ENCODE measurements around the gene PKDCC. TPM values are rescaled to one million over a fixed set of nuclear protein-coding genes. Genes with fewer than 3 reads are reported as not detected.
"Not testable (repeated sequence)": the region's sequence is repeated elsewhere in the genome, so short reads cannot be mapped to it uniquely, and the experiment has no call there.

Gene PKDCC
- total and polyA plus RNA-seq, 3 donors from 2014 or later = 86.0 to 122 (median 121) TPM

- H3K9me3 ChIP-seq = no peaks in the 10 kb centered on the region
- H3K36me3 ChIP-seq (ENCODE audit: low read depth, missing control alignments) = no peaks in the 10 kb centered on the region
- WGBS, 2 donors = 90 to 93% methylated on average over 2 of the region's 2 CpGs
- no peak overlapping the region for H3K27ac ChIP-seq
- no peaks in the 10 kb centered on the region for H3K27me3 ChIP-seq
- intact Hi-C loops (cut with DNase I; ENCODE audit: low total_unique reads) = no loop called here
- H3K4me3 ChIP-seq = no peak overlapping the region
- DNase-seq = no peak
- peaks cover 17% of the 10 kb centered on the region for H3K4me1 ChIP-seq
- no peak for TF ChIP-seq CTCF (IDR thresholded peaks at IDR 0.05)
- TF ChIP-seq POLR2A (IDR thresholded peaks at IDR 0.05) = no peak
Measured at GRCh38 chr2:42077343-42077742, 29.5 kb downstream of the PKDCC start.

- H3K4me3 ChIP-seq = no peak overlapping the region
- TF ChIP-seq POLR2A (IDR thresholded peaks at IDR 0.05) = no peak
- no peak for TF ChIP-seq CTCF (IDR thresholded peaks at IDR 0.05)
- WGBS, 2 donors = 72 to 82% methylated on average over 3 of the region's 3 CpGs
- no peaks in the 10 kb centered on the region for H3K27me3 ChIP-seq
- H3K27ac ChIP-seq = no peak overlapping the region
- intact Hi-C loops (cut with DNase I; ENCODE audit: low total_unique reads) = no loop called here
- H3K36me3 ChIP-seq (ENCODE audit: low read depth, missing control alignments) = no peaks in the 10 kb centered on the region
- peaks cover under 1% of the 10 kb centered on the region for H3K4me1 ChIP-seq
- DNase-seq = no peak
- H3K9me3 ChIP-seq = no peaks in the 10 kb centered on the region
Measured at GRCh38 chr2:42079737-42080287, 32.0 kb downstream of the PKDCC start.

GRCh38 chr2:42081151-42081550 lies 33.3 kb downstream of the PKDCC start:
- H3K9me3 ChIP-seq; H3K27me3 ChIP-seq; H3K27ac ChIP-seq; H3K4me1 ChIP-seq; DNase-seq; H3K36me3 ChIP-seq (ENCODE audit: low read depth, missing control alignments); H3K4me3 ChIP-seq; intact Hi-C loops (cut with DNase I; ENCODE audit: low total_unique reads): not testable (repeated sequence)
- 90 to 97% methylated on average over 4 of the region's 4 CpGs for WGBS, 2 donors

- no peak overlapping the region for H3K4me3 ChIP-seq
- no peak for TF ChIP-seq POLR2A (IDR thresholded peaks at IDR 0.05)
- no peak for TF ChIP-seq CTCF (IDR thresholded peaks at IDR 0.05)
- no peaks in the 10 kb centered on the region for H3K4me1 ChIP-seq
- H3K27ac ChIP-seq = no peak overlapping the region
- H3K36me3 ChIP-seq (ENCODE audit: low read depth, missing control alignments) = no peaks in the 10 kb centered on the region
- intact Hi-C loops (cut with DNase I; ENCODE audit: low total_unique reads) = no loop called here
- no peak for DNase-seq
- H3K27me3 ChIP-seq = no peaks in the 10 kb centered on the region
- H3K9me3 ChIP-seq = no peaks in the 10 kb centered on the region
- WGBS, 2 donors = 95 to 96% methylated on average over 2 of the region's 2 CpGs
Measured at GRCh38 chr2:42082016-42082415, 34.2 kb downstream of the PKDCC start.

- Histone ChIP-seq H3K27ac (peak overlapping the region in 1 of 2 donors; percentile 18), H3K9me3 (no peaks in the 10 kb centered on the region), H3K27me3 (no peaks in the 10 kb centered on the region), H3K36me3 (ENCODE audit: low read depth, missing control alignments) (no peaks in the 10 kb centered on the region), H3K4me1 (no peaks in the 10 kb centered on the region), H3K4me3 (no peak overlapping the region)
- WGBS, 2 donors = 40 to 49% methylated on average over 6 of the region's 6 CpGs
- TF ChIP-seq POLR2A (IDR thresholded peaks at IDR 0.05) (no peak), CTCF (IDR thresholded peaks at IDR 0.05) (no peak)
- intact Hi-C loops (cut with DNase I; ENCODE audit: low total_unique reads) = no loop called here
- DNase-seq = peak; percentile 42
Measured at GRCh38 chr2:42084231-42084671, 36.4 kb downstream of the PKDCC start.

GRCh38 chr2:42085070-42085469 lies 37.2 kb downstream of the PKDCC start:
- 91 to 95% methylated on average over 4 of the region's 4 CpGs for WGBS, 2 donors
- not testable (repeated sequence) for H3K9me3 ChIP-seq; H3K4me3 ChIP-seq; H3K4me1 ChIP-seq; DNase-seq; H3K36me3 ChIP-seq (ENCODE audit: low read depth, missing control alignments); H3K27me3 ChIP-seq
- intact Hi-C loops (cut with DNase I; ENCODE audit: low total_unique reads) = loop anchor here (5.0 kb wide), 2 partner anchors 213 to 233 kb away; no protein-coding TSS in a partner anchor
- peak overlapping the region in 1 of 2 donors; percentile 18 for H3K27ac ChIP-seq

All from testis (tissue), 3 donors.